Activated CD8-positive, alpha-beta memory T cell treated with anti-CD3 and anti-CD28 coated beads for 4 hours (primary cell): ENCODE data around the gene FAM171A2.

ENCODE experiments used
- DNase-seq, 2 donors: peaks; one replicate each; pipeline ENCODE4 v3.0.0-alpha.2; 2020; ENCODE audit warnings: low read depth in 2 of 2

The FAM171A2 gene

DNA sequence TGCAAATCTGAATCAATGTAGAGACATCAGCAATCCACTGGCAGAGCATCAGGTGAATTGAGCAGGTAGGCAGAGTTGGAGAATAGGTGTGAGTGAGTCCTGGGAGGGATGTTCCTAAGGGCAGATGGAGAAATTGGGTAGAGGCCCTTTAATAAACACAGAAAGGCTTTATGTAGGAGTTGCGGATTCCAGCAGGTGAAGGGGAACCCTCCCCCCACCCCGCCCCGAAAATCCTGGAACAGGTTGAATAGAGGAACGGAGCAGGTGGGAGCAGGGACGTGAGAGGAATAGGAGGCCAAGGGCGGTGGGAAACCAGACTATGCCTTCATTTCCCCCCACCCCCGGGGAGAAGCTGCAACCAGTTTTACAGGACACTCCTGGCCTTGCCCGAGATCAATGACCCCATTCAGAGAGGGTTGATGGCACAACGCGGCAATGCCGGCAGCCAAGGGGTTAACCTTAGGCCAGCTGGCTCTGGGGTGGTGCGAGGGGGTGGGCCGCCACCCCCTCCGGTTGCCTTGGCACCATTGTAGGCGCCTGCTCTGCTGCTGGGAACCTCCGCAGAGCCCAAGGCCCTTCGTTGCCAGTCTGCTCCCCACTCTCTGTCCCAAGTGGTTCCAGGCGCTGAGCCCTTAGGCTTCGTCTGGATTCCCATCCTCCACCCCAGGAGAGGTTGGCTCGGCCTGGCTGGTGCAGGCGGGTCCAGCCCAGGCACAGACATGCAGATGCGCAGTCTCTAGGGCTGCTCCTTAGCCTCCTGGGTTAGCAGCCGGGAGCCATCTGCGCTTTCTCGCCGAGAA lies 56.1 kb downstream of the FAM171A2 start:
- DNase-seq, result no peak

DNA sequence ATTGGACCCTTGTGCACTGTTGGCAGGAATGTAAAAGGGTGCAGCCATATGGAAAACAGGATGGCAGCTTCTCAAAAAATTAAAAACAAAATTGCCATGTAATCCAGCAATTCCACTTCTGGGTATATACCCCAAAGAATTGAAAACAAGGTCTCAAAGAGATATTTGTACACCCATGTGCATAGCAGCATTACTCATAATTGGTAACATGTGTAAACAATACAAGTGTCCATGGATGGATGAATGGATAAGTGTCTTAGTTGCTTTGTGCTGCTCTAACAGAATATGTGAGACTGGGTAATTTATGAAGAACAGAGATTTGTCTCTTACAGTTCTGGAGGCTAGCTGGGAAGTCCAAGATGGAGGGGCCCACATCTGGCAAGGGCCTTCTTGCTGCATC lies 59.0 kb downstream of the FAM171A2 start:
- no peak for DNase-seq
